IMR-90 (cell line): ENCODE measurements around the gene PLGRKT. TPM values are rescaled to one million over a fixed set of nuclear protein-coding genes. Genes with fewer than 3 reads are reported as not detected.

Experiments used
- microRNA-seq, 2 experiments: library from miRNA; stranded (forward) in 1 of 2; unstranded in 1 of 2; fragments of 10-50 nt in 1 of 2; fragments of <30 nt in 1 of 2; gene quantifications in 1 of 2; microRNA quantifications in 1 of 2; one replicate each; pipeline versions ENCODE3 to v1.1.0; 2013 to 2020; ENCODE audit not compliant: insufficient read depth in 1 of 2, insufficient read length in 1 of 2, unreplicated experiment in 1 of 2
- polyA plus RNA-seq, 3 experiments: library from polyadenylated mRNA; depleted of rRNA; stranded (reverse); fragments of >200 nt; gene quantifications; 2 replicates each; pipeline ENCODE4 v1.2.3, GENCODE V29; 2012; ENCODE audit warnings: low replicate concordance in 1 of 3
- small RNA-seq, 5 experiments: library from RNA; depleted of rRNA; stranded (forward); fragments of <200 nt; gene quantifications; one replicate each; pipeline ENCODE3, GENCODE V24; 2012
- total RNA-seq: library from RNA; depleted of rRNA; stranded (reverse); fragments of >200 nt; gene quantifications from 2 replicates; pipeline ENCODE4 v1.2.3, GENCODE V29; 2012; rRNA removed

The PLGRKT gene
- total and polyA plus RNA-seq, 2 of the 4 experiments (the other 2 are of a cell fraction), result 10.8 to 12.7 TPM

Small RNA genes lying within 50 kb of the gene (microRNA-seq; reads per million reads assigned to microRNA genes)
- gene AL135786.1 (ENCODE audit: insufficient read depth, insufficient read length) (not detected), gene HMGN2P31 (ENCODE audit: insufficient read depth, insufficient read length) (not detected)

Small RNA genes lying within 50 kb of the gene (small RNA-seq; reads per million reads assigned to genes)
- gene AL135786.1, result 0 reads per million in 5 experiments
- gene HMGN2P31, result 0 reads per million in 5 experiments

Other genes starting within 250 kb of the PLGRKT start
- gene INSL4, start 206.5 kb downstream of the PLGRKT start, total RNA-seq, result not detected in 2 replicates
- gene INSL4, start 206.5 kb downstream of the PLGRKT start, polyA plus RNA-seq (2012; rRNA removed), result 0.03 TPM in 1 of 2 replicates, not detected in the other
- not detected in 2 replicates for gene RLN2, start 133.2 kb downstream of the PLGRKT start, total RNA-seq
- not detected in 2 replicates for gene RLN2, start 133.2 kb downstream of the PLGRKT start, polyA plus RNA-seq (2012; rRNA removed)
- gene RLN1, start 98.0 kb downstream of the PLGRKT start, total RNA-seq, result not detected in 2 replicates
- not detected in 2 replicates for gene RLN1, start 98.0 kb downstream of the PLGRKT start, polyA plus RNA-seq (2012; rRNA removed)
- 19.4 and 29.4 TPM in 2 replicates for gene CD274, start 12.6 kb upstream of the PLGRKT start, total RNA-seq
- 13.9 and 17.4 TPM in 2 replicates for gene CD274, start 12.6 kb upstream of the PLGRKT start, polyA plus RNA-seq (2012; rRNA removed)
- gene PDCD1LG2, start 72.6 kb upstream of the PLGRKT start, total RNA-seq, result 29.7 and 33.3 TPM in 2 replicates
- 17.3 and 17.5 TPM in 2 replicates for gene PDCD1LG2, start 72.6 kb upstream of the PLGRKT start, polyA plus RNA-seq (2012; rRNA removed)
- 68.6 and 76.9 TPM in 2 replicates for gene RIC1, start 191.2 kb upstream of the PLGRKT start, total RNA-seq
- 25.5 and 28.8 TPM in 2 replicates for gene RIC1, start 191.2 kb upstream of the PLGRKT start, polyA plus RNA-seq (2012; rRNA removed)